PC-3 (cell line): Measurements from ENCODE around the gene WDR87.

Experiments
- EZH2 ChIP-seq: fragments of 300-600 bp; sonication (generic); IDR thresholded peaks from one replicate; pipeline ENCODE4 v1.6.1; 2017; ENCODE audit warnings: antibody characterized with exemption, mild to moderate bottlenecking, low read length; ENCODE audit not compliant: unreplicated experiment
- EZH2phosphoT487 ChIP-seq: fragments of 300-600 bp; sonication (generic); IDR thresholded peaks from 2 replicates; pipeline ENCODE4 v1.6.1; 2018; ENCODE audit warnings: mild to moderate bottlenecking, antibody characterized with exemption, low read length, borderline replicate concordance
- TF ChIP-seq, protein P1 (sequence below): fragments of 300-600 bp; sonication (generic); conservative IDR thresholded peaks from 2 replicates; pipeline ENCODE4 v1.5.1; 2017; ENCODE audit warnings: antibody characterized with exemption, low read depth, mild to moderate bottlenecking, low read length

DNA sequence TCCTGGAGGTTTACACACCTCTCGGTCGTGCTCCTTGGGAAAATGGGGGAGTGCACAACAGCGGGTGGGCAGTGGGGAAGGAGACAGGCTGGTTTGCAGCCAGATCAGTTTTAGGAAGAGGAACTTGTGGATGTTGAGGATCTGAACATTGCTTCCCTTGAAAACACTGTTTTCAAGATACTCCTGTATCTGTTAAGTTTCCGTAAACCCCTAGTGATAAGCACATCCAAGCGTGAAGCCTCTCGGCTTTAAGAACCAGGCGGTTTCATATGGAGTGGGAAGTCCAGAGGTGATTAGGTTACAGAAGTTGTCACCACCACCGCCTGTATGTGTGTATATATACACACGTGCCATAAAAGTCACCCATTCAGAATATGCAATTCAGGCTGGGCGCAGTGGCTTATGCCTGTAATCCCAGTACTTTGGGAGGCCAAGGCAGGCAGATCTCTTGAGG, 48.1 kb upstream of the WDR87 start:
- TF ChIP-seq, protein P1, sequence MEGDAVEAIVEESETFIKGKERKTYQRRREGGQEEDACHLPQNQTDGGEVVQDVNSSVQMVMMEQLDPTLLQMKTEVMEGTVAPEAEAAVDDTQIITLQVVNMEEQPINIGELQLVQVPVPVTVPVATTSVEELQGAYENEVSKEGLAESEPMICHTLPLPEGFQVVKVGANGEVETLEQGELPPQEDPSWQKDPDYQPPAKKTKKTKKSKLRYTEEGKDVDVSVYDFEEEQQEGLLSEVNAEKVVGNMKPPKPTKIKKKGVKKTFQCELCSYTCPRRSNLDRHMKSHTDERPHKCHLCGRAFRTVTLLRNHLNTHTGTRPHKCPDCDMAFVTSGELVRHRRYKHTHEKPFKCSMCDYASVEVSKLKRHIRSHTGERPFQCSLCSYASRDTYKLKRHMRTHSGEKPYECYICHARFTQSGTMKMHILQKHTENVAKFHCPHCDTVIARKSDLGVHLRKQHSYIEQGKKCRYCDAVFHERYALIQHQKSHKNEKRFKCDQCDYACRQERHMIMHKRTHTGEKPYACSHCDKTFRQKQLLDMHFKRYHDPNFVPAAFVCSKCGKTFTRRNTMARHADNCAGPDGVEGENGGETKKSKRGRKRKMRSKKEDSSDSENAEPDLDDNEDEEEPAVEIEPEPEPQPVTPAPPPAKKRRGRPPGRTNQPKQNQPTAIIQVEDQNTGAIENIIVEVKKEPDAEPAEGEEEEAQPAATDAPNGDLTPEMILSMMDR, result no peak
- TF ChIP-seq EZH2 (no peak), EZH2phosphoT487 (no peak)
